Measurements from ENCODE around the gene IL23A. TPM values are rescaled to one million over a fixed set of nuclear protein-coding genes. Genes with fewer than 3 reads are reported as not detected.
"Not testable (repeated sequence)": the region's sequence is repeated elsewhere in the genome, so short reads cannot be mapped to it uniquely, and the experiment has no call there.

The IL23A gene
- total RNA-seq, 1 donor from 2014 or later: 0.67 TPM

- Mint-ChIP-seq H3K36me3 (ENCODE audit: insufficient read depth) (peaks cover 27% of the 10 kb centered on the region), H3K27ac (no peak overlapping the region), H3K4me1 (ENCODE audit: low read depth) (no peaks in the 10 kb centered on the region), H3K4me3 (ENCODE audit: low read depth) (no peak overlapping the region), H3K9me3 (ENCODE audit: low read depth) (no peaks in the 10 kb centered on the region), H3K27me3 (no peaks in the 10 kb centered on the region)
- no peak for TF ChIP-seq CTCF (IDR thresholded peaks at IDR 0.05; ENCODE audit: unreplicated experiment)
- DNase-seq (ENCODE audit: low spot score, unreplicated experiment): no peak
Measured at GRCh38 chr12:56346675-56347074, 8.0 kb downstream of the IL23A start.

- H3K9me3 Mint-ChIP-seq (ENCODE audit: low read depth); H3K4me1 Mint-ChIP-seq (ENCODE audit: low read depth); H3K4me3 Mint-ChIP-seq (ENCODE audit: low read depth); DNase-seq (ENCODE audit: low spot score, unreplicated experiment); H3K27me3 Mint-ChIP-seq; H3K27ac Mint-ChIP-seq: not testable (repeated sequence)
- H3K36me3 Mint-ChIP-seq (ENCODE audit: insufficient read depth): peaks cover 27% of the 10 kb centered on the region
Measured at GRCh38 chr12:56347255-56347654, 8.6 kb downstream of the IL23A start.

- H3K27ac Mint-ChIP-seq: no peak overlapping the region
- no peaks in the 10 kb centered on the region for H3K27me3 Mint-ChIP-seq
- no peaks in the 10 kb centered on the region for H3K4me1 Mint-ChIP-seq (ENCODE audit: low read depth)
- no peaks in the 10 kb centered on the region for H3K9me3 Mint-ChIP-seq (ENCODE audit: low read depth)
- H3K36me3 Mint-ChIP-seq (ENCODE audit: insufficient read depth): peaks cover 22% of the 10 kb centered on the region
- no peak overlapping the region for H3K4me3 Mint-ChIP-seq (ENCODE audit: low read depth)
- no peak for DNase-seq (ENCODE audit: low spot score, unreplicated experiment)
- TF ChIP-seq CTCF (IDR thresholded peaks at IDR 0.05; ENCODE audit: unreplicated experiment): no peak
Measured at GRCh38 chr12:56348776-56349175, 10.1 kb downstream of the IL23A start.

GRCh38 chr12:56350662-56351061 lies 12.0 kb downstream of the IL23A start:
- no peak for DNase-seq (ENCODE audit: low spot score, unreplicated experiment)
- peaks cover 24% of the 10 kb centered on the region for H3K36me3 Mint-ChIP-seq (ENCODE audit: insufficient read depth)
- no peaks in the 10 kb centered on the region for H3K27me3 Mint-ChIP-seq

GRCh38 chr12:56351325-56351724 lies 12.6 kb downstream of the IL23A start:
- Mint-ChIP-seq H3K4me3 (ENCODE audit: low read depth) (no peak overlapping the region), H3K27me3 (no peaks in the 10 kb centered on the region), H3K4me1 (ENCODE audit: low read depth) (peaks cover 4% of the 10 kb centered on the region), H3K9me3 (ENCODE audit: low read depth) (no peaks in the 10 kb centered on the region), H3K36me3 (ENCODE audit: insufficient read depth) (peaks cover 27% of the 10 kb centered on the region), H3K27ac (no peak overlapping the region)
- no peak for TF ChIP-seq CTCF (IDR thresholded peaks at IDR 0.05; ENCODE audit: unreplicated experiment)
- DNase-seq (ENCODE audit: low spot score, unreplicated experiment): no peak

More at GRCh38 chr12:56350662-56351061, 12.0 kb downstream of the IL23A start:
- no peaks in the 10 kb centered on the region for H3K9me3 Mint-ChIP-seq (ENCODE audit: low read depth)
- H3K4me3 Mint-ChIP-seq (ENCODE audit: low read depth): no peak overlapping the region
- H3K27ac Mint-ChIP-seq: no peak overlapping the region
- TF ChIP-seq CTCF (IDR thresholded peaks at IDR 0.05; ENCODE audit: unreplicated experiment): no peak
- H3K4me1 Mint-ChIP-seq (ENCODE audit: low read depth): peaks cover under 1% of the 10 kb centered on the region

GRCh38 chr12:56358836-56359532 lies 20.3 kb downstream of the IL23A start:
- peak overlapping the region; percentile 99 for H3K27ac Mint-ChIP-seq

More at GRCh38 chr12:56358836-56359532, 20.3 kb downstream of the IL23A start:
- Mint-ChIP-seq H3K36me3 (ENCODE audit: insufficient read depth) (peaks cover 6% of the 10 kb centered on the region), H3K27me3 (no peaks in the 10 kb centered on the region), H3K9me3 (ENCODE audit: low read depth) (no peaks in the 10 kb centered on the region), H3K4me3 (ENCODE audit: low read depth) (peak overlapping the region; percentile 93), H3K4me1 (ENCODE audit: low read depth) (peaks cover 15% of the 10 kb centered on the region)
- TF ChIP-seq CTCF (IDR thresholded peaks at IDR 0.05; ENCODE audit: unreplicated experiment): no peak
- DNase-seq (ENCODE audit: low spot score, unreplicated experiment): no peak

Data from progenitor cell of endocrine pancreas (in vitro differentiated cells).